Lung (tissue), 12 donors: ENCODE measurements around the gene CWC27. TPM values are rescaled to one million over a fixed set of nuclear protein-coding genes. Genes with fewer than 3 reads are reported as not detected.

Source experiments
- ATAC-seq: fragments of 200-7000 bp; cut with Tn5 transposase; one replicate; pipeline ENCODE4 v1.9.1; 2020; ENCODE audit warnings: moderate number of reproducible peaks; ENCODE audit not compliant: insufficient read depth, low FRiP score
- DNase-seq, 3 donors: peaks; one replicate each; pipeline ENCODE4 v3.0.0-alpha.2; 2013 to 2017
- H3K27ac ChIP-seq, 2 donors: one replicate each; pipeline ENCODE4 v1.5.1; 2013; ENCODE audit warnings: mild to moderate bottlenecking in 2 of 2, moderate library complexity in 2 of 2, control low read depth in 1 of 2, inconsistent platforms in 1 of 2, low read depth in 1 of 2, low read length in 1 of 2
- H3K27me3 ChIP-seq, 3 donors: one replicate each; pipeline ENCODE4 v1.5.1; 2013; ENCODE audit warnings: low read length in 2 of 3; ENCODE audit not compliant: control insufficient read depth in 3 of 3, insufficient read depth in 3 of 3
- H3K36me3 ChIP-seq, 4 donors: one replicate each; pipeline ENCODE4 v1.5.1; 2013; ENCODE audit warnings: low read length in 4 of 4, mild to moderate bottlenecking in 1 of 4, moderate library complexity in 1 of 4; ENCODE audit not compliant: control insufficient read depth in 4 of 4, insufficient read depth in 4 of 4
- H3K4me1 ChIP-seq, 5 donors: one replicate each; pipeline ENCODE4 v1.5.1; 2013; ENCODE audit warnings: low read length in 5 of 5, mild to moderate bottlenecking in 2 of 5, moderate library complexity in 1 of 5; ENCODE audit not compliant: control insufficient read depth in 5 of 5, insufficient read depth in 5 of 5
- H3K4me3 ChIP-seq: one replicate; pipeline ENCODE4 v1.5.1; 2013; ENCODE audit warnings: mild to moderate bottlenecking, control low read depth, moderate library complexity
- H3K9ac ChIP-seq, 2 donors: one replicate each; pipeline ENCODE4 v1.5.1; 2013; ENCODE audit warnings: low read length in 2 of 2, control low read depth in 1 of 2; ENCODE audit not compliant: insufficient read depth in 1 of 2
- H3K9me3 ChIP-seq, 4 donors: one replicate each; pipeline ENCODE4 v1.5.1; 2013; ENCODE audit warnings: low read length in 3 of 4, mild to moderate bottlenecking in 1 of 4, moderate library complexity in 1 of 4; ENCODE audit not compliant: control insufficient read depth in 4 of 4, insufficient read depth in 3 of 4
- WGBS, 2 donors: extraction: QIAGEN DNeasy Blood & Tissue Kit; methylation state at CpG; one replicate each; pipeline ENCODE4 v1.1.7; 2013; 5-methylcytosine and 5-hydroxymethylcytosine counted together
- polyA plus RNA-seq, 2 donors: library from polyadenylated mRNA; stranded (reverse); fragments of 200-250 nt; gene quantifications; one replicate each; pipeline ENCODE4 v1.2.1, GENCODE V29; 2013
- total RNA-seq, 2 donors: library from RNA; depleted of rRNA in 1 of 2; stranded (reverse); fragments of >200 nt in 1 of 2; gene quantifications; one replicate each; pipeline ENCODE4 v1.2.1, GENCODE V29; 2014 to 2021
- TF ChIP-seq, protein P1 (sequence below): IDR thresholded peaks from 2 replicates; pipeline ENCODE4 v1.5.1; 2012; ENCODE audit warnings: mild to moderate bottlenecking; ENCODE audit errors: control extremely low read depth, extremely low read depth
- donor health status: control.
- donor health status: control.
- donor health status: Bipolar disorder and iron deficiency.
- donor health status: healthy.
- donor health status: DM: yes; HTN: yes; CAD: no.

CWC27 gene
- total and polyA plus RNA-seq, 4 donors = 12.0 to 21.2 (median 16.7) TPM

DNA sequence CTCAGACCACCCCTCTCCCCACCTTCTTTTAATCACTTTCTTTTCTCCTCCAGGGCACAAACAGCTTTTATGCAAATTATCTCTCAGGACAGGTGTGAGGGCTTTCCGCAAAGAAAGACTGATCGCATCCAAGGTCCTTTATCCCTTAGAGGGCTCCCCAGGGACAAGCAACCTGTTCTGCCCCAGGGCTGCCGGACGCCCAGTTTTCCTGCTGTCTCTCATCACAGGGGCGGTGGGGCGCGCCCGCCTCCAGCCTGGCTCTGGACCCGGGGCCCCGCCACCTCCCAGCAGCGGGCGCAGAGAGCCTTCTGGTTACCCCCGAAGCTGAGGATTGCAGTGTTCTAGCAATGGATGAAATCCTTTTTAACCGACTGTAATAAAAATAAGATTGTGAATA is 266.1 kb downstream of the CWC27 start:
- no peaks in the 10 kb centered on the region for H3K27me3 ChIP-seq
- 86 to 94% methylated on average over 14 of the region's 14 CpGs for WGBS, 2 donors
- peak overlapping the region; percentile 91 to 96 for H3K27ac ChIP-seq
- H3K4me1 ChIP-seq = peaks cover 0 to 11% (median 7%) of the 10 kb centered on the region in 5 donors
- no peaks in the 10 kb centered on the region for H3K9me3 ChIP-seq
- no peak overlapping the region for H3K4me3 ChIP-seq
- TF ChIP-seq, protein P1, sequence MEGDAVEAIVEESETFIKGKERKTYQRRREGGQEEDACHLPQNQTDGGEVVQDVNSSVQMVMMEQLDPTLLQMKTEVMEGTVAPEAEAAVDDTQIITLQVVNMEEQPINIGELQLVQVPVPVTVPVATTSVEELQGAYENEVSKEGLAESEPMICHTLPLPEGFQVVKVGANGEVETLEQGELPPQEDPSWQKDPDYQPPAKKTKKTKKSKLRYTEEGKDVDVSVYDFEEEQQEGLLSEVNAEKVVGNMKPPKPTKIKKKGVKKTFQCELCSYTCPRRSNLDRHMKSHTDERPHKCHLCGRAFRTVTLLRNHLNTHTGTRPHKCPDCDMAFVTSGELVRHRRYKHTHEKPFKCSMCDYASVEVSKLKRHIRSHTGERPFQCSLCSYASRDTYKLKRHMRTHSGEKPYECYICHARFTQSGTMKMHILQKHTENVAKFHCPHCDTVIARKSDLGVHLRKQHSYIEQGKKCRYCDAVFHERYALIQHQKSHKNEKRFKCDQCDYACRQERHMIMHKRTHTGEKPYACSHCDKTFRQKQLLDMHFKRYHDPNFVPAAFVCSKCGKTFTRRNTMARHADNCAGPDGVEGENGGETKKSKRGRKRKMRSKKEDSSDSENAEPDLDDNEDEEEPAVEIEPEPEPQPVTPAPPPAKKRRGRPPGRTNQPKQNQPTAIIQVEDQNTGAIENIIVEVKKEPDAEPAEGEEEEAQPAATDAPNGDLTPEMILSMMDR = no peak
- DNase-seq (no peak), ATAC-seq (no peak)
- H3K36me3 ChIP-seq = no peaks in the 10 kb centered on the region
- peak overlapping the region; percentile 41 to 80 for H3K9ac ChIP-seq

DNA sequence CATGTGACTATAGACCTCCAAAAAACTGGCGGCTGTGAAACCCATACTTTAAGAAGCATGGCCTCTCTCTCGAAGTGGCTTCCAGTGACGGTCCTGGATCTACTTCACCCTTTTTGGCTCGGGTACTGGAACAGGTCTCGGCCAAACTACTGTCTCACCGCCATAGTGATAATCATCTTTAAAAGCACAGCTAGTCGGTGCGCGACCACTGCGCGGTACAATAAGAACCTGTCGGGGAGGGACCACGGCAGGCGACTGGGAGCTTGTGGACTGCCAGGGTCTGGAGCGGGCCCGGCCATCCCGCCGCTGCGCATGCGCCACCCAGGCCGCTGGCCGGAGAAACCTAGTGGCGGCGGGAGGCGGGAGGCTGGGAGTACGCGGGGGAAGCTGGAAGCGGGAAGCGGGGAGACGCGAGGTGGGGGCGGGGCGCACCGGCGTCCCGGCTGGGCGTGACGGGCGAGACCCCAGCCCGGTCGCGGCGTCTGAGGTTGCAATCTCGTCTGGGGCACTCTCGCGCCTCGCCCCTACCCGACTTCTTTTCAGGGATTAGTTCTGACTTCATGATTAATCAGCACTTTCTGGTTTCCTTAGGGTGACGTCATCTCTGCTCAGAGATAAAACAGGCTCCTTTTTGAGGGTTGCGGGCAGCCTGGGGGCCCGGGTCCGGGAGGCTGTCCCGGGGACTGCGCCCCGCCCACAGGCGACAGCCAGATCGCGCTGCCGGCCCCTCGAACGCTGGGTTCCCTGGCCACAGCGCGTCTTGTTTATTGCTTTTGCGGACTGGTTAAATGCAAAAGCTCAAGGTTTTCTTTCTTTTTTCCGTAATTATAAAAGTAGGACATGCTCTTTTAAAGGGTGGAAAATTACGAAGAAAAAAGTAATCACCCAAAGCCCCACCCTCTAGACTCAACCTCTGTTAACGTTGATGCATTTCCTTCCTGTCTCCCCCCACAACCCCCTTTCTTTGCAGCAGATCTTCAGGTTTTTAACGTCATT is 266.8 kb downstream of the CWC27 start:
- Histone ChIP-seq H3K4me3 (peak overlapping the region; percentile 71), H3K9me3 (no peaks in the 10 kb centered on the region), H3K9ac (peak overlapping the region; percentile 83 to 89), H3K36me3 (no peaks in the 10 kb centered on the region), H3K4me1 (peaks cover 0 to 11% (median 7%) of the 10 kb centered on the region in 5 donors), H3K27me3 (no peaks in the 10 kb centered on the region), H3K27ac (peak overlapping the region; percentile 91 to 96)
- ATAC-seq (peak; percentile 96), DNase-seq (peak; percentile 95 to 96 (median 96))
- WGBS, 2 donors = 1 to 2% methylated on average over 67 to 68 of the region's 68 CpGs
- TF ChIP-seq, protein P1 = no peak

DNA sequence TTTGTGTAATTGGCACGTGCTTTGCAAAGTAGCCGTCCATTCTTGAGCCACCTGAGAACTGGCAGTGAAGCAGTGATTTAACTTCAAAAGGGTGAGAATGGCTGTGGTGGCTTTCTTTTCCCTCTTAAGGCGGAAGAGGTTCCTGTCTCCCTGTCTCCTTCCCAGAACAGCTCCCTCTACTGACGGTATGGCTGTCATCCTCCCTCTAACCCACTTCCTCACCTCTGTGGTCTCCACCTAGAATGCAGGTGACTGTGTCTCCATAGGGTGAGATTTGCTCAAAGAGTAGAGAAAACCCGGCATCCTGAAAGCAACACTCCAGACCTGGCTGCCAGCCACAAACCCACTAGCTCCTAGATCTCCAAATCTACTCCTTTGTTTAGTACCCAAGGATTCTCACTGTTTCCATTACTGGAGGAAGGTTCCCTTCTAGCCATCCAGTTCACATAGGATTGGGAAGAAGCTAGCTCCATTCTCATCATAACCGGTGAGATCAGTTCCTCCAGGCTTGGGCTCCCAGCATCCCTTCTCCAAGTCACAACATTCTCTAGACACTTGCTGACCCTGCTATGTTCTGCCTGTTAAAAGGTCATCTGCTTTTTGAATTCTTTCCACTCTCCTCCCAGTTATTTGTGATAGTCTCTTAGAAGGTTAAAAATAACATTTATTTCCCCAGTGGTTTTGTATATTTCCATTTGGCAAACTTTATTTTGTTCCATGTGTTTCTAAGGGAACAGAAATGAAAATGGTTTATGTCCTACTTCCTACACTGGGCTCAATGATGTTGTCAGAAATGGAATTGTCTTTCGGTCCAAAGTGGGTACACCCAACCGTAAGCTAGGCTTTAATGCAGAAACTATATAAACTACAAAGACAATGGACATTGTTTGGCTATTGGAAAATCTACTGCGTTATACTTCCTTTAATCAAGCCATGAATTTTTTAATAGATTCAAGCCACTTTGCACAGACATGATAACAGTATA is 269.4 kb downstream of the CWC27 start:
- DNase-seq = no peak
- Histone ChIP-seq H3K27me3 (no peaks in the 10 kb centered on the region), H3K27ac (peak overlapping the region; percentile 52 to 81), H3K36me3 (no peaks in the 10 kb centered on the region), H3K4me1 (peaks cover 0 to 11% (median 7%) of the 10 kb centered on the region in 5 donors), H3K9me3 (no peaks in the 10 kb centered on the region), H3K4me3 (no peak overlapping the region), H3K9ac (no peak overlapping the region)
- ATAC-seq = no peak
- WGBS, 2 donors = 63 to 79% methylated on average over 9 of the region's 9 CpGs
- TF ChIP-seq, protein P1 = no peak
